Measurements from ENCODE around the gene ANKRD29. TPM values are rescaled to one million over a fixed set of nuclear protein-coding genes. Genes with fewer than 3 reads are reported as not detected.
"Not testable (repeated sequence)": the region's sequence is repeated elsewhere in the genome, so short reads cannot be mapped to it uniquely, and the experiment has no call there.

ANKRD29 gene
- total RNA-seq, 1 donor from 2014 or later: not detected

GRCh38 chr18:23563377-23564043 is 99.2 kb downstream of the ANKRD29 start:
- Mint-ChIP-seq H3K36me3 (ENCODE audit: unreplicated experiment) (no peaks in the 10 kb centered on the region), H3K9me3 (ENCODE audit: unreplicated experiment) (no peaks in the 10 kb centered on the region), H3K4me3 (ENCODE audit: unreplicated experiment) (no peak overlapping the region), H3K27me3 (ENCODE audit: unreplicated experiment) (no peaks in the 10 kb centered on the region), H3K4me1 (ENCODE audit: low read depth, unreplicated experiment) (no peaks in the 10 kb centered on the region), H3K27ac (ENCODE audit: unreplicated experiment) (no peak overlapping the region)
- no peak for TF ChIP-seq CTCF (IDR thresholded peaks at IDR 0.05; ENCODE audit: partially characterized antibody, unreplicated experiment)
- no peak for DNase-seq

- H3K4me1 Mint-ChIP-seq (ENCODE audit: low read depth, unreplicated experiment): no peaks in the 10 kb centered on the region
- no peak for TF ChIP-seq CTCF (IDR thresholded peaks at IDR 0.05; ENCODE audit: partially characterized antibody, unreplicated experiment)
- no peak overlapping the region for H3K4me3 Mint-ChIP-seq (ENCODE audit: unreplicated experiment)
- H3K27me3 Mint-ChIP-seq (ENCODE audit: unreplicated experiment): peaks cover 2% of the 10 kb centered on the region
- no peaks in the 10 kb centered on the region for H3K9me3 Mint-ChIP-seq (ENCODE audit: unreplicated experiment)
- no peak for DNase-seq
- H3K27ac Mint-ChIP-seq (ENCODE audit: unreplicated experiment): no peak overlapping the region
- H3K36me3 Mint-ChIP-seq (ENCODE audit: unreplicated experiment): no peaks in the 10 kb centered on the region
These were observed 102.5 kb downstream of the ANKRD29 start for GRCh38 chr18:23560186-23560585.

GRCh38 chr18:23557511-23557910 is 105.2 kb downstream of the ANKRD29 start:
- DNase-seq; H3K36me3 Mint-ChIP-seq (ENCODE audit: unreplicated experiment); H3K4me3 Mint-ChIP-seq (ENCODE audit: unreplicated experiment); H3K27ac Mint-ChIP-seq (ENCODE audit: unreplicated experiment); H3K4me1 Mint-ChIP-seq (ENCODE audit: low read depth, unreplicated experiment); H3K27me3 Mint-ChIP-seq (ENCODE audit: unreplicated experiment); H3K9me3 Mint-ChIP-seq (ENCODE audit: unreplicated experiment): not testable (repeated sequence)

- Mint-ChIP-seq H3K27ac (ENCODE audit: unreplicated experiment) (no peak overlapping the region), H3K9me3 (ENCODE audit: unreplicated experiment) (peaks cover 5% of the 10 kb centered on the region), H3K36me3 (ENCODE audit: unreplicated experiment) (no peaks in the 10 kb centered on the region), H3K27me3 (ENCODE audit: unreplicated experiment) (peaks cover 4% of the 10 kb centered on the region), H3K4me1 (ENCODE audit: low read depth, unreplicated experiment) (no peaks in the 10 kb centered on the region), H3K4me3 (ENCODE audit: unreplicated experiment) (no peak overlapping the region)
- TF ChIP-seq CTCF (IDR thresholded peaks at IDR 0.05; ENCODE audit: partially characterized antibody, unreplicated experiment): no peak
- DNase-seq: no peak
These were observed 106.4 kb downstream of the ANKRD29 start for GRCh38 chr18:23556145-23556780.

- Mint-ChIP-seq H3K4me1 (ENCODE audit: low read depth, unreplicated experiment) (no peaks in the 10 kb centered on the region), H3K4me3 (ENCODE audit: unreplicated experiment) (no peak overlapping the region), H3K36me3 (ENCODE audit: unreplicated experiment) (no peaks in the 10 kb centered on the region), H3K9me3 (ENCODE audit: unreplicated experiment) (peaks cover 5% of the 10 kb centered on the region), H3K27ac (ENCODE audit: unreplicated experiment) (no peak overlapping the region), H3K27me3 (ENCODE audit: unreplicated experiment) (peaks cover 4% of the 10 kb centered on the region)
- DNase-seq: no peak
- no peak for TF ChIP-seq CTCF (IDR thresholded peaks at IDR 0.05; ENCODE audit: partially characterized antibody, unreplicated experiment)
These were observed 108.8 kb downstream of the ANKRD29 start for GRCh38 chr18:23553887-23554286.
